PC-3 (cell line): ENCODE measurements around the gene CRYL1. TPM values are rescaled to one million over a fixed set of nuclear protein-coding genes. Genes with fewer than 3 reads are reported as not detected.

Source experiments
- ATAC-seq: fragments of 200-7000 bp; cut with Tn5 transposase; 2 replicates; pipeline ENCODE4 v1.9.1; 2020; ENCODE audit warnings: mild to moderate bottlenecking, moderate library complexity
- BruUV-seq: library from RNA; stranded (reverse); fragments of 400-500 nt; replicated peaks from 2 replicates; lab custom pipeline; 2021; lab: Mats Ljungman, UMichigan
- CTCF ChIA-PET: fragments of 300-600 bp; sonication (Branson Sonifier 250); formaldehyde crosslinking; loops from one replicate; lab custom pipeline; 2022; ENCODE audit warnings: antibody characterized with exemption; lab: Charles Lee
- POLR2A ChIA-PET: fragments of 300-600 bp; sonication (Branson Sonifier 250); formaldehyde crosslinking; loops from one replicate; lab custom pipeline; 2022; ENCODE audit warnings: antibody characterized with exemption; ENCODE audit not compliant: unreplicated experiment; lab: Charles Lee
- DNase-seq: peaks from one replicate; pipeline ENCODE4 v3.0.0-alpha.2; 2015
- H2AFZ ChIP-seq: fragments of 300-600 bp; sonication (generic); 2 replicates; pipeline ENCODE4 v1.6.0; 2016; ENCODE audit warnings: antibody characterized with exemption, low read length
- H3F3A ChIP-seq: fragments of 300-600 bp; sonication (generic); one replicate; pipeline ENCODE4 v1.6.0; 2017; ENCODE audit warnings: antibody characterized with exemption, low read length, control low read depth, mild to moderate bottlenecking; ENCODE audit not compliant: unreplicated experiment
- H3K27ac ChIP-seq: fragments of 300-600 bp; sonication (generic); 2 replicates; pipeline ENCODE4 v1.5.1; 2016; ENCODE audit warnings: mild to moderate bottlenecking, low read length
- H3K27me3 ChIP-seq: fragments of 300-600 bp; sonication (generic); 2 replicates; pipeline ENCODE4 v1.6.1; 2016; ENCODE audit warnings: low read length, mixed read lengths
- H3K36me3 ChIP-seq: fragments of 300-600 bp; sonication (generic); 2 replicates; pipeline ENCODE4 v1.6.1; 2016; ENCODE audit warnings: low read depth, mixed run types, low read length, mixed read lengths
- H3K4me1 ChIP-seq: fragments of 300-600 bp; sonication (generic); 2 replicates; pipeline ENCODE4 v1.5.1; 2016; ENCODE audit warnings: low read length; ENCODE audit not compliant: insufficient read depth
- H3K4me2 ChIP-seq: fragments of 300-600 bp; sonication (generic); 2 replicates; pipeline ENCODE4 v1.6.0; 2016; ENCODE audit warnings: low read length
- H3K4me3 ChIP-seq: fragments of 300-600 bp; sonication (generic); 2 replicates; pipeline ENCODE4 v1.5.1; 2016; ENCODE audit warnings: mild to moderate bottlenecking, low read length, mixed read lengths
- H3K79me2 ChIP-seq: fragments of 300-600 bp; sonication (generic); 2 replicates; pipeline ENCODE4 v1.6.1; 2017; ENCODE audit warnings: low read length, mixed read lengths
- H3K9ac ChIP-seq: fragments of 300-600 bp; sonication (generic); 2 replicates; pipeline ENCODE4 v1.6.0; 2016; ENCODE audit warnings: mild to moderate bottlenecking, low read length
- H3K9me2 ChIP-seq: fragments of 300-600 bp; sonication (generic); replicated peaks from 2 replicates; pipeline ENCODE4 v1.6.1; 2016; ENCODE audit warnings: mixed run types, low read length, mixed read lengths
- H3K9me3 ChIP-seq: fragments of 300-600 bp; sonication (generic); 2 replicates; pipeline ENCODE4 v1.6.1; 2016; ENCODE audit warnings: low read length, mixed read lengths
- H4K20me1 ChIP-seq: fragments of 300-600 bp; sonication (generic); 2 replicates; pipeline ENCODE4 v1.6.1; 2016; ENCODE audit warnings: low read length, mixed read lengths
- CTCF ChIP-seq: fragments of 300-600 bp; sonication (generic); conservative IDR thresholded peaks from 2 replicates; pipeline ENCODE4 v1.5.1; 2017; ENCODE audit warnings: antibody characterized with exemption, low read depth, mild to moderate bottlenecking, low read length
- EZH2 ChIP-seq: fragments of 300-600 bp; sonication (generic); IDR thresholded peaks from one replicate; pipeline ENCODE4 v1.6.1; 2017; ENCODE audit warnings: antibody characterized with exemption, mild to moderate bottlenecking, low read length; ENCODE audit not compliant: unreplicated experiment
- EZH2phosphoT487 ChIP-seq: fragments of 300-600 bp; sonication (generic); IDR thresholded peaks from 2 replicates; pipeline ENCODE4 v1.6.1; 2018; ENCODE audit warnings: mild to moderate bottlenecking, antibody characterized with exemption, low read length, borderline replicate concordance
- intact Hi-C: fragments of 100-400 bp; cut with micrococcal nuclease; formaldehyde crosslinking; loops from 2 replicates; pipeline ENCODE4 v1.9.0; 2023
- total RNA-seq: library from RNA; depleted of rRNA; stranded (reverse); fragments of >200 nt; gene quantifications from 2 replicates; pipeline ENCODE4 v1.2.3, GENCODE V29; 2014

Gene CRYL1
- total RNA-seq, 1 experiment from 2014 or later = 20.8 TPM

DNA sequence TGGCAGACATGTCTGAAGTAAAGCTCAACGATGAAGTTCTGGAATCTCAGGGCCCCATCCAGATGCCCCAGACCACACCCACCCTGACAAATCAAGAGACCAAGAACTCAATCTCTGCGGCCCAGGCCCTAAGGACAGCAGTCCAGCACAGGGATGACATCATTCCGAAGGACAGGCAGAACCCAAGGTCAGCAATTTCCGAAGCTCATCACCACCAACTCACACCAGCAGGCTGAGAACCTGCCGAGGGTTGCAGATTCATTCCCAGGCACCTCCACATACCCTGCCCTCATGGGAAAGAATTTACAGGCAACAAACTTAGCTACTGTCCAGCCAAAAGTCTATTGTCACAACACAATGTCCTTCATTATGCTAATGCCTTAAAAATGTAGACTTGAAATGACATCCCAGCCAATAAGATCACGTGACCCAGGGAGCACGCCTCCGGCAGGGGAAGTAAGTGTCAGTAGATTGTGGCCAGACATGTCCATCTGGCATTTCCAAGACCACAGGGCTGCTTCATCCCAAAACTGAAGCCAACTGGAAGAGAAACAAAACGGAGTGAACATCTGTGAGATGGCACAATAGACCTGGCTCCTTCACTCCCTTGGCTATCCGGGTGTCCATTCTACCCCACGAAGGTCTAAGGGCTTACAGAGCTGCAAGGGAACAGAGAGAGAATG, 98.8 kb downstream of the CRYL1 start:
- Histone ChIP-seq H3F3A (no peaks in the 10 kb centered on the region), H3K9me2 (no peaks in the 10 kb centered on the region), H3K36me3 (no peaks in the 10 kb centered on the region), H3K9ac (no peak overlapping the region), H3K4me3 (no peak overlapping the region), H3K4me1 (0 out of 2 replicates have a peak, but pooled peaks cover 6% of the 10 kb centered on the region), H3K4me2 (no peak overlapping the region), H3K27ac (no peak overlapping the region), H3K79me2 (no peaks in the 10 kb centered on the region), H3K27me3 (no peaks in the 10 kb centered on the region), H3K9me3 (no peaks in the 10 kb centered on the region), H4K20me1 (no peaks in the 10 kb centered on the region), H2AFZ (no peak overlapping the region)
- no peak for TF ChIP-seq EZH2
- no peak for TF ChIP-seq CTCF
- no peak for TF ChIP-seq EZH2phosphoT487
- BruUV-seq = no TSS peak
- no peak for DNase-seq
- CTCF ChIA-PET = no interaction called here
- ATAC-seq = no peak
- POLR2A ChIA-PET = no interaction called here
- intact Hi-C loops = no loop called here

GRCh38 chr13:20425819-20426219, 99.8 kb downstream of the CRYL1 start:
- Histone ChIP-seq H3K9me3 (no peaks in the 10 kb centered on the region), H3K9me2 (no peaks in the 10 kb centered on the region), H2AFZ (no peak overlapping the region), H3K4me1 (peaks cover 10% of the 10 kb centered on the region), H3K4me3 (no peak overlapping the region), H4K20me1 (no peaks in the 10 kb centered on the region), H3F3A (no peaks in the 10 kb centered on the region), H3K27ac (no peak overlapping the region), H3K4me2 (no peak overlapping the region), H3K9ac (no peak overlapping the region), H3K36me3 (no peaks in the 10 kb centered on the region), H3K79me2 (no peaks in the 10 kb centered on the region), H3K27me3 (no peaks in the 10 kb centered on the region)
- intact Hi-C loops = no loop called here
- BruUV-seq = no TSS peak
- POLR2A ChIA-PET = no interaction called here
- CTCF ChIA-PET = no interaction called here
- DNase-seq (no peak), ATAC-seq (no peak)
- TF ChIP-seq EZH2phosphoT487 = no peak
- TF ChIP-seq EZH2 = no peak
- TF ChIP-seq CTCF = no peak

- H3K36me3 ChIP-seq = no peaks in the 10 kb centered on the region
- ChIA-PET POLR2A (no interaction called here), CTCF (no interaction called here)
- H3K4me1 ChIP-seq = peaks cover 18% of the 10 kb centered on the region
- H3K79me2 ChIP-seq = no peaks in the 10 kb centered on the region
- intact Hi-C loops = loop anchor here (5.0 kb wide), 1 partner anchor 233 kb away; the partner anchor contains the start of gene GJB2
- no peak for TF ChIP-seq CTCF
- TF ChIP-seq EZH2 = no peak
- H3K27me3 ChIP-seq = no peaks in the 10 kb centered on the region
- H3K4me2 ChIP-seq = no peak overlapping the region
- H4K20me1 ChIP-seq = no peaks in the 10 kb centered on the region
- H3K9ac ChIP-seq = no peak overlapping the region
- H2AFZ ChIP-seq = no peak overlapping the region
- H3K27ac ChIP-seq = no peak overlapping the region
- H3K9me3 ChIP-seq = no peaks in the 10 kb centered on the region
- H3K4me3 ChIP-seq = no peak overlapping the region
- H3K9me2 ChIP-seq = no peaks in the 10 kb centered on the region
- no peak for DNase-seq
- no TSS peak for BruUV-seq
- no peak for ATAC-seq
- H3F3A ChIP-seq = no peaks in the 10 kb centered on the region
These were observed 100.7 kb downstream of the CRYL1 start for GRCh38 chr13:20424949-20425348.
